NCI-H2029 (cell line): Measurements from ENCODE around the gene CD83.
A peak's percentile ranks its signal among the peaks of the same experiment; 100 is the strongest.
"Not testable (repeated sequence)": the region's sequence is repeated elsewhere in the genome, so short reads cannot be mapped to it uniquely, and the experiment has no call there.

Source experiments
- DNase-seq: peaks from one replicate; lab custom pipeline; 2025; lab: John Stamatoyannopoulos, UW

The CD83 gene

DNA sequence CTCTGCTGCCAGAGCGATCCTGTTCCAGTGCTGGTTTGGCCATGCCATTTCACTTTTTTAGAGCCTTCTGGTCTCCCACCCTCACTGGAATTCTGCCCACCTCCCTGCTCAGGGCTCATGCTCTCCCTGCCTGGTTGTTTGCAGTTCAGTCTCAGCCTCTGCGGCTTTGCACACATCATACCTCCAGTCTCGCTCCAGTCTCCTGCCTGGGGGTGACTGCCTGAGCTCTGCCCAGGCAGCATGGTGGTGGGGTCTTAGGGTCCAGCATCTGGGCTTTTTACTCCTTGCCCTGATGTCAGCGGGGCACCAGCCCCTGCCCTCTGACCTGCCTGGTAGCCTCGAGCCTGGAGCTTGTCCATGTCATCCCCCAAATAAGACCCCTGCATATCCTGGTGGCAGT is 30.9 kb downstream of the CD83 start:
- DNase-seq: no peak

GRCh38 chr6:14149053-14149738 is 31.6 kb downstream of the CD83 start:
- peak; percentile 91 for DNase-seq

GRCh38 chr6:14149739-14150130 is 32.2 kb downstream of the CD83 start:
- DNase-seq: no peak

GRCh38 chr6:14151300-14151699 is 33.7 kb downstream of the CD83 start:
- not testable (repeated sequence) for DNase-seq

DNA sequence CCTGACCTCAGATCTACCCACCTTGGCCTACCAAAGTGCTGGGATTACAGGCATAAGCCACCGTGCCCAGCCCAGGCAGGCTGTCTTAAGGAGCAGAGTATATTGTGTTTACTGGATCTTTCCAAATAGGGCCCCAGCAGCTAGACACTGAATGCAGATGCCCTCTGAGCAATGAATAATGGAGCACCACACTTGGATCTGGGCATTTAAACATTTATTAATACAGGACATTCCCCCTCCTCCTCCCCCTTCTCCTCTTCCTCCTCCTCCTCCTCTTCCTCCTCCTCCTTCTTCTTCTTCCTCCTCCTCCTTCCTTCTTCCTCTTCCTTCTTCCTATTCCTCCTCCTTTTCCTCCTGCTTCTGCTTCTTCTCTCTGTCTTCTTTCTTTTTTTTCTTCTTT is 34.2 kb downstream of the CD83 start:
- DNase-seq: no peak

GRCh38 chr6:14153228-14153627 is 35.7 kb downstream of the CD83 start:
- no peak for DNase-seq

DNA sequence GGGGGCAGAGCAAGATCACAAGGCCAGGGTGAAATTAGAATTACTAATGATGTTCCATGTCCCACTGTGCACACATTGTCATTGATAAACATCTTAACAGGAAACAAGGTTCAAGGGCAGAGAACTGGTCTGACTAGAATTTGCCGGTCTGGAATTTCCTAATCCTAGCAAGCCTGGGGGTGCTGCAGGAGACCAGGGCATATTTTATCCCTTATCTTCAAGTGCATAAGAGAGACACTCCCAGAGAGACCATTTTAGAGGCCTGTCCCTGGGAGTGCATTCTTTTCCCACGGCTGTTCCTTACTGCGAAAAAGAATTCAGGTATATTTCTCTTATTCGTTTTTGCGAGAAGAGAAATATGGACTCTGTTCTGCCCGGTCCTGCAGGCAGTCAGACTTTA is 41.5 kb downstream of the CD83 start:
- DNase-seq: no peak

GRCh38 chr6:14162826-14163225 is 45.3 kb downstream of the CD83 start:
- no peak for DNase-seq

GRCh38 chr6:14165091-14165490 is 47.5 kb downstream of the CD83 start:
- no peak for DNase-seq

GRCh38 chr6:14166839-14167238 is 49.3 kb downstream of the CD83 start:
- DNase-seq: no peak

DNA sequence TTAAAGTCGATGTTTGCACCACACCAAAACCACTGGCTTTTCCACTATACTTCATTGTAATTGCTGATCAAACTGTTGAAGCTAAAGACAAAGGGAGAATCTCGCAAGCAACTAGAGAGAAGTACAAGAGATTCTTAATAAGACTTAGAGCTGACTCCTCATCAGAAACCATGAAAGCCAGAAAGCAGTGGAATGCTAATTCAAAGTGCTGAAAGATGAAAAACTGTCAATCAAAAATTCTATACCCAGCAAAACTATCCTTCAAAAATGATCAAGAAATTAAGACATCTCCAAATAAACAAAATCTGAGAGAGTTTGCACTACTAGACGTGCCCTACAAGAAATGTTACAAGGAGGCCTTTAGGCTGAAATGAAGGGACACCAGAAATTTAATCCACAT is 52.6 kb downstream of the CD83 start:
- no peak for DNase-seq

GRCh38 chr6:14172562-14172961 is 55.0 kb downstream of the CD83 start:
- no peak for DNase-seq

DNA sequence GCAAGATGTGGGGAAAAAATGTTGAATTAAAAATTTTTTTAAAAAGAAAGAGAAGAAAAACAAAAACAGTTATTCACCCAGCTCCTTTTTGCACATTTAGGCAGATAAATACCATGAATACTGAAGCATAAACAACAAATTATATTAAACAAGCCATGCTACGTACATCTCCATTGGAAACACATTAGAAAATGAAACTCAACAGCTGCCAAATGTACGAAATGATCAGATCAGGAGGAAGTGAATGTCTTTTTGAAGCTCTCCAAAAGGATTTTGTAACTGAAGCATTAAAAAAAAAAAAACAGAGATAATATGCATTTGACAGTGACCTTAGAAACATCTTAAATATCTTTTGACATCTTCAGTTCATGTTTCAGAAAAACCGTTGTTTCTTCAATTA is 56.7 kb downstream of the CD83 start:
- no peak for DNase-seq

DNA sequence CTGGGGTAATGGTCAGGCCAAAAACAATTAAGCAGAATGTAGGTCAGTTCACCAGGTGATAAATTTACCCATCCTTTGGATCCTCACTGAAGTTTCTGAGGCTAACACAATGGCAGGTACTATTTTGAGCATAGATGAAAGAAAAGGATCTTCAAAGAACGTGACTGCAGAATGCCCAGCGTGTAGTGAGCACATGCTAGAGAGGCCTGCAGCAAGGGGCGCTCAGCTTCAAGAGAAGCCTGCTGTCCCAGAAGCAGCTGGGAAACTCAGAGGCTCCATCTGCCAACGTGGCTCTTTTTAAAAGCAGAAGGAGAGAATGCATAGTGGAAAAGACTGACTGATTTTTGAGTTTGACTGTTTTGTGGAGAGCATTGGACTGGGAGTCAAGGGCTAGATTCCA is 57.4 kb downstream of the CD83 start:
- no peak for DNase-seq

DNA sequence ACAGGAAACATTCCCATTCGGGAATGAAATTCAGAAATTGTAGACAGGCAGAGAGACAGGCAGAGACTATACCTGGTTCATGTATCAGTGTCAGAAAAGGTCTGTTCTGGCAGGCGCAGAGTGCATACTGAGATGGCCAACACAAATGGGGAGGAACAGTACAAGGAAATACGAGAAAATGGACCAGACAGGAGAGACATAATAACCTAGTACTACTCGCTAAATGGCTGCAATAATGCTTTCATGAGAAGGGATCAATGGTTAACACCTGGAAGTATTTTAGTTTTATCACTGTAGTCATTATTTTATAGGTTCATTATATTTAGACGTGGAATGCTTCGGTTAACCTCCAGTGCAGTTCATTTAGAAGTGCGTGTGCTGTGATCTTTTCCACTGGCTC is 58.9 kb downstream of the CD83 start:
- no peak for DNase-seq

DNA sequence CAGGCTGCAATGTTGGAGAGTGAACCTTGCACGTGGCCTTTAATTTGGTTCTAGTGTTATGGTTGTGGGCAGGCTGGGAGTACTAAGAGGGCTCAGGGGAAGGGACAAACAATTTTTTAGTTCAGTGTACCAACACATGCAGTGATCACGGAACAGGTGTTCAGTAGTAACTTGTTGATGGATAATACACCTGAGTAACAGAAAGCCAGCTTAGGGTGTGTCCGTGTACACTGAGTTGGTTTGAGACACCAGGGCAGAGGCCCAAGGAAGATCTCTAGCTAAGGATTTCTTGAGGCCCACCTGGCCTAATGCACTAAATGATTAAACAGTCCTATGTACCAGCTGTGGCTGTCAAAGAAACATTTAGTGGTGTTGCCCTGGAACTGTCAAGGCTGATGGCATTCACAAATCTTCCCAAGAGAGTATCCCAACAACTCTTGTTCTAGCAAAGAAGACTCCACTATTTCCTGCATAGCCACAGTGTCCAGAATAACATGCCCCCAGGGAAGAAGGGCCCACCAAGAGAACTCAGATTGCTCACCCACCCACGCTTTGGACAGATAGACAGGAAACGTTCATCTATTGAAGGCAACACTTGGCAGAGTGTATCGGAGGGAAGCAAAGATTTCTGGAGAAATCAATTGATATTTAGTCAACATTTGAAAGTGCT is 60.0 kb downstream of the CD83 start:
- DNase-seq: no peak

DNA sequence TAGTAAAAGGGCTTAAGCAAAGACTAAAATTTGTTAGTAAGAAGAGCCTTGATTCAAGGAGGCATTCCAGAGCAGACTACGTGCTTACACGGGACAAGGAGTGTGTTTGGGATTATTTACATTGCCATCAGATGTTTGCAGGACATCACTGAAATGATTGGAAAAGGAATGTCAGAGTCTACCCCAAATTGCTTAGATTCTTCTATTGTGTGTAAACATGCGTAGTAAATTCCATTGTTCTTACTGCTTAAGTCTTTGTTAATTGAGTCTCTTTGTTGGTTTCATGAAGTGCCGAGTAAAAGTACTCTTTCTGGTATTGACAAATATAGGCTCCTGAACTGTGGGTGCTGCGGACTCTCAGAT is 60.5 kb downstream of the CD83 start:
- no peak for DNase-seq

DNA sequence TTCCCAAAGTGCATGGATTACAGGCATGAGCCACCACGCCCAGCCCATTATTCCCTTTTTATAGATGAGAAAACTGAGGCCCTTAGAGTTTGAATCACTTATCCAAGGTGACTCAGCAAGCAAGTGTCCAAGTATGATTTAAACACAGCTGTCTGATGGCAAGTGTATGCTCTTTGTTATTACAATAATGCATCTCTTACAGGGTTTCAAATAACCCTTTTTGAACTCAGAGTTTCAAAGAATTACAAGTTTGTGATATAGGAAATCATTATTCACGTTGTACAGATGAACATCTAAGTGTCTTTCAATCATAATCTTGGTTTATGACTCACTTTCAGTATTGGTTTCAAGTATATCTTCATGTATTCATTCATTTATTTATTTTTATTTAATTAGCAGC is 63.0 kb downstream of the CD83 start:
- no peak for DNase-seq

GRCh38 chr6:14182916-14183315 is 65.3 kb downstream of the CD83 start:
- DNase-seq: no peak
